HG03520 (cell line): ENCODE results near the gene UNC5C.

Experiments used
- ATAC-seq: cut with Tn5 transposase; IDR thresholded peaks from one replicate; pipeline ENCODE4 v1.9.1; 2021; ENCODE audit warnings: mild to moderate bottlenecking, moderate library complexity; ENCODE audit not compliant: unreplicated experiment

Gene UNC5C

DNA sequence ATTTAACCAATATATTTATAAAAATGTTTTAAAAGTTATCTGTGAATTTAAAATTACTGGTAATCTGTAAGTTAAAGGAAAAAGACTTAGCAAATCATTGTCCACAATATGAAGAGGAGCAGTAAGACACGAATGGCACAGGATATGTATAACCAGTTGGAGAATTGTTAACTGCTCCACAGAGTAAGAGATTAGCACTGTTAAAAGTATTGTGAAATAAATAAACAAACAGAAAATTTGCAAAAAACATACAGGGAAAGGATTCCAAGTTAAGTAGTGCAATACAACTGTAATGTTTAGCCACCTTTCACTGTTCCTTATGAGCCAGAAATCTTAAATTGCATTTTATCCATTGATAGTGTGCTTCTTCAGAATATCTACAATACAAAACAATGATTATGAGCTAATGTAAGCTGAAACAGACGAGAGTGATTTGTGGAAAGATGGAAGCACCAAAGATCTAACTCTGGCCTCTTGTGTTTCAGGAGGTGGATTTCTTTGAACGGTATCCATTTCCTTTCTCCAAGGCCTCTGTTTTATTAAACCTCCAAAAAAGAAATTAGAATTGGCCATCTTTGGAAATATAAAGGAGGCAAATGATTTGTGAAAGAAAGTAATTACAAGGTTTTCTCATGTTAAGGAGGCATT is 188.4 kb downstream of the UNC5C start:
- no peak for ATAC-seq

DNA sequence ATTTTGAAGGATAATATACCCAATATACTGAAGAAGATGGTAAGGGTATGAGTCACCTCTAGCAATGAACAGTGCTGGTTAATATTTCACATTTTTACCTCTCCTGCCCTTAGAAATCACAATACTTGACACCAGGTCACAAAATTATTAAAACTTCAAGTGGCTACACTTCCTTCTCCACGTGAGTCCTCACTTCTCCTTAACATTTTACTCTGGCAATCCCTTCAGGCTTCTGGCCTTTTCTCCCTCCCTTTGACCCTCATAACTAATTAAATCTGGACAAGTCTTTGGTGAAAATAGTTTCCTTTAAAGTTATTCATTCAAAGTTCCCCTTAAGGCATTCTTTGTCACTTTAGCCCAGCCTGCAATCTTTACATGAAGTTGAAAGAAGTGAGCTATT is 190.4 kb downstream of the UNC5C start:
- no peak for ATAC-seq

DNA sequence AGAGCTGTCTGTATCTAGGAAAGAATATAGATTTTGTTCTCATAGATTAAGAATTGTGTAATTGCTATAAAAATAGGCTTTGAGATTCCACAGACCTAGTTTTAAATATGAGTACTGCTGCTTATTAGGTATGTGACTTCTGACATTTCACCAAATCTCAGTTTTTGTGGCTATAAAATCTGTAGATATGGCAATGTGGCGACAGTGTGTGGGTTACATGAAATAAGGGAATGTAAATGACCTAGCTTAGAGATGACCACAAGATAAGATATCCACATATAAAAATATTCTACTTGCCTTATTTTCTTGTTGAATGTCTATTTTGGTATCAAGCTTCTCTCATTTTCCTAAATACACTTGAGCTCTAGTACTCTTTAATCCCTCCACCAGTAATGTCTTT is 193.8 kb downstream of the UNC5C start:
- ATAC-seq = no peak

DNA sequence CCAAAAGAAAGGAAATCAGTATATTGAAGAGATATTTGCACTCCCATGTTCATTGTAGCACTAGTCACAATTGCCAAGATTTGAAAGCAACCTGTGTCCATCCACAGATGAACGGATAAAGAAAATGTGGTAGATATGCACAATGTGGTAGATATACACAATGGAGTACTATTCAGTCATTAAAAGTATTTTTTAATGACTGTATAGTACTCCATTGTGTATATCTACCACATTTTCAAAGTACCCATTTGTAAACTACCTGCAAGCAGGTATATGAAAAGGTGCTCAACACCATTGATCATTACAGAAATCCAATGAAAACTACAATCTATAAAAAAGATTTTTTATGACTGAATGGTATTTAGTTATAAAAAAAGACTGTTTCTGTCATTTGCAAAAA is 200.4 kb downstream of the UNC5C start:
- ATAC-seq = no peak

DNA sequence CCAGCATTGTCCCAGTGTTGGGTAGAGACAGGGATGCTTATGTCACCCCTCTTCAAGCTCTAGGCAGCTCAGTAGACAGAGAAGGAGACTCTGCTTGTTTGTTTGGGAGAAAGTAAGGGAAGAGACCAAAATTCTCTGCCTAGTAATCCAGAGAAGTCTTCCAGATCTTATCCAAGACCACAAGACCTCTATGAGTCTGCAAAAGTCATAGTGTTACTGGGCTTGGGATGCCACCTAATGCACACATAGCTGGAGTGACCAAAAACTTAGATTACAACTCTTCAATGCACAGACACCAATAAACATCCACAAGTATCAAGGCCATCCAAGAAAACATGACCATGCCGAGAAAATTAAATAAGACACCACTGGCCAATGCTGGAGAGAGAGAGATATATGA is 205.5 kb downstream of the UNC5C start:
- ATAC-seq = no peak

DNA sequence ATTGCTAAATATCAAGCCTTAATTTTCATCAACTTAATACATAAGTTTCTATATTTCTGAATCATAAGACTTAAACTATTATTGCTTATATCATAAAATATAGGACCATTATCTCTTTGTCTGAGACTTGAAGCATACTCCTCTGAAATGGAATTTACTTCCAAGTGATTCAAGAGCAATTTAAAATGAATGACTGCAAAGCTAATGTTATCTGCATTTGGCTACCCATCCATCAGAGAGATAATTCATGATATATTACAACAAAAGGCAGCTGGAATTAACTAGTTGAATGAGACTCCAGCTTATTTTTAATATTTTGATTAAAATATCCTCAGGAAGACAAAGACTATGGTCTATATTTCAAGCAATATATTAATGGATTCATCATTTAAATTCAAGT is 208.6 kb downstream of the UNC5C start:
- no peak for ATAC-seq

DNA sequence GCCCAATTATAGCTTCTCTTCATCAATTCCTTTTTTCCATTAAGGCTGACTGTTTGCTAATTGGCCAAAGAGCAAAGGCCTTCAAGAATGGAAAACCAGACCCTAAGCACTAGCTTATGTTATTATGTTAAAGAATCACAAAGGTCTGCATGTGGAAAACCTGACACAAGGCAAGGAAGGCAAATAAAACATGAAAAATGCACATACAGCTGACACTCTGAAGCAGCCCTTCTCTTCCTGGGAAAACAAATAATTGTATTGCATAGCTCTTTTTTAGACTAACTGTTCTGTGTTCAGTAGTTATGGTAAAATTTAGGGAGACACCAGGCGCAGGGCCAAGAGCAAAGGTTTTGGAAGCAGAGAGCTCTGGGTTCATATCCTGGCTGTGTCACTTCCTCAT is 223.1 kb downstream of the UNC5C start:
- ATAC-seq = no peak

DNA sequence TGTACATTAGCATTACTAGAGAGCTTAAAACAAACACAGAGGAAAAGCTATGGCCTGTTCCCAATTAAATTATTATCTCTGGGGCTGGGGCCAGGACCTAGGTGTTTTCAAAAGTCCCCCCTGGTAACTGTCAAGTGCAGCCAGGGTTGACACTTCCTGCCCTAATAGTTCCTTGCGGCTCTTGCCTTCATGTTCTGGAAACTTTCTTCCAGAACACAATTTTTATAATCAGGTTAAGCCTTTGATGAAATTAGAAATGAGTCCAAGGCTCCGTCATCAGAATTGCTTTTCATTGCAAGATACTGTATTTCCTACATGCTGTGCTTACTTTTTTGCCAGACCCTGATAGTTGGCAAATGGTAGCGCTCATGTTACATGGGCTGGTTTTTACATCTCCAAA is 229.6 kb downstream of the UNC5C start:
- ATAC-seq = no peak

DNA sequence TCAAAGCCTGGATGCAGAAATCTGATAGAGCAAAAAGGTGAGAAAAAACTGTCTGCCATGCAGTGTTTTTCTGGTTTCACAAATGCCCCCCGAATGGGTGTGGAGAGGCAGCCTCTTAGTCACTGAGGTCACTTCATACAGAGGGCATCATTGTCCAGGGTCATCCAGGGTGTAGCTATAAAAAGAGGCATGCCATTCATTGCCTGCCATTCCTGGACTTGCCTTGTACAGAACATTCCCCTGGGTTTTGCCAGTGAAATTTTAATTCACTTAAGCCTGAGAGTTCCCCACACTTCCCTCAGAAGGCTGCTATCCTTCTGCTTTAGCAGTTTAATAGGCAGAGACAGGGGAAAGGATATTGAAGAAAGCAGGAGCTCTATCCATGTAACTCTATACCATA is 230.3 kb downstream of the UNC5C start:
- ATAC-seq = no peak

DNA sequence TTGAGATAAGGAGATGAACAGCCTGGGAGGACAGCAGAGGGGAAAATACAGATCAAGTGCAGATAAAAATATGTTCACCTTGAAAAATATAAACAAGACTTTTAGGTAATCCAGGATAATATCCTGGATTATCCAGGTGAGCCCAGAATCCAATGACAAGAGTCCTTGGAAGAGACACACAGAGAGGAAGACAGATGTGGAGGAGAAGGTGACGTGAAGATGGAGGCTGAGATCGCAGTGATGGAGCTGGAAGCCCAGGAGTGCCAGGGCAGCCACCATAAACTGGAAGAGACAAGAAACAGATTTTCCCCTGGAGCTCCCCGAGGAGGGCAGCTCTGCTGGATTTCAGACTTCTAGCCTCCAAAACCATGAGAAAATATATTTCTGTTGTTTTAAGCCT is 230.7 kb downstream of the UNC5C start:
- ATAC-seq = no peak

DNA sequence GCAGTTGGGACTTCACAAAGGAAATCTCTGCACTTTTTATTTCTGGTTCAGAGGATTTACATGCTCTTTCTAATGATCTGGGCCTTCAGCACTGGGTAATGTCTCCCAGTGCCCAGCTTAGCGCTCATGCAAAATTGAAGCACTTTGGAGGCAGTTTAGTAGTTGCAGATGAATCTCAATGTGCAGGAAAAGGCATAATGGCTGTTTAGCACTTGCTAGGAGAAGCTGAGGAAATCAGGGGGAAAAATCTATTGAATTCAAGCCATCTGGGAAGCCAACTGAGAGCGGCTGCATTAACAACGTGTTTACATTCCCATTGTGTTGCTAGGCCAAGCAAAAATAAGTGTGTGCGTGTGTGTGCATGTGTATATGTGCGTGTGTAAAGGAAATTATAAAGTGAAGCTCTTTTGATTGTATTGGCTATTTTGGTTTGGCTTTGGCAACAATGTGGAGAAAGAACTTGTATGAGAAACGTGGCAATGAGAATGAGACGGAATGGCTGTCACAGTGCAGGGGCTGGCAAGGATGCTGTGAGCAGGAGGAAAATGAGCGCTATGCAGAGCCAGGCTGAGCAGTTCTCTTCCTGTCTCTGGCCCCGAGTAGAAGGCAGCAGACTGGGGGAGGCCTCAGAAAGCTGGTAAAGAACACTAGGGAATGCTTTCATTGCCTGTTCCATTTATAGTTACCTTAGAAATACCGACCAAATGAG is 231.5 kb downstream of the UNC5C start:
- no peak for ATAC-seq

DNA sequence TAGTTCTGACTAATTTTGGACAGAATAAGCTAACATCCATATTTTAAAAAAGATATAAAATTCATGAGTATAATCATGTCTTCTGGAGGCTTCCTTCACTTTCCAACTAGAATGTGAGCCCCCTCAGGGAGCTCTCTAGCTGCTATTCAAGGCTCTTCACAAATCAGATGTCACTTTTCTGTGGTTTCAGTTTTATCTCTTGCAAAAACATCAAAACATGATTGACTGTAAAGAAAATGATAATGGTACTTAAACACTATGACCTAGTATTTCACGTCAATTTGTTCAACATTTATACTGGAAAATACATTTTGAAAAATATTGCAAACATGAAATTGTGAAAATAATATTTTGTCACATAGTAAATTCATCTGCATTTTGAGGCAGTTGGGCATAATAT is 234.2 kb downstream of the UNC5C start:
- ATAC-seq = no peak

DNA sequence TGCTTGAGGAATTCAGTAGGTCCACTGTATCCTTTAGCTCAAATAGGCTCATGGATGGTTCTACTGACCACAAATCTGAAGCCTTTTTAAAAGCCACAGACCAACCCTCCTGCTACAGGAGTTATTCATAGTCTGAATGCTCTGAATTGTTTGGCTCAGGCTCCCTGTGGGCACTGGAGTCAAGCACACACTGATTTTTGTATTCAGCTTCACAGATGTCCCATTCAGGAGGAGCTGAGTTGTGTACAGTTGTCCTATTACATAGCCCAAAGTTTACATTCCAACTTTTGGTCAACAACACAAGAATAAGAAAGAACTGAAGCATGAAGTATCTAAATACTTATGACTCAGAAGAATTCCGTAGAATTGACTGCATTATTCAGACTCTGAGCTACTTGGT is 243.9 kb downstream of the UNC5C start:
- no peak for ATAC-seq

DNA sequence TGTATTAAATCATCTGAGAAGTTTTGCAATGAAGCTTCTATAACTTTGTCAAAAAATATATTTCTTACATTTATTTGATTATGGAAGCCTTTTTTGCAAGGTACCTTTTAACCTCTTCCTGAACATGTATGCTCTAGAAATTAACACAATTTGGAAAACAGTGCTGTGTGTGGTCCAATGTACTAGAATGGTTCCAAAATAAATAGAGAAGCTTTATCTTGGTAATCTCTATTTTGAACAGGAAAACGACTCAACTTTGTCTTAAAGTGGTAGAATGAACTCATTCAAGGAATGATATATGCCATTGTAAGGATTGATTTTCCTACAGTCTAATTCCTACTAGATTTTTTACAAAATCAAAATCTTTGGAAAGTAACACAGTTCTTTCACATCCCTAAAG is 248.5 kb downstream of the UNC5C start:
- ATAC-seq = no peak

DNA sequence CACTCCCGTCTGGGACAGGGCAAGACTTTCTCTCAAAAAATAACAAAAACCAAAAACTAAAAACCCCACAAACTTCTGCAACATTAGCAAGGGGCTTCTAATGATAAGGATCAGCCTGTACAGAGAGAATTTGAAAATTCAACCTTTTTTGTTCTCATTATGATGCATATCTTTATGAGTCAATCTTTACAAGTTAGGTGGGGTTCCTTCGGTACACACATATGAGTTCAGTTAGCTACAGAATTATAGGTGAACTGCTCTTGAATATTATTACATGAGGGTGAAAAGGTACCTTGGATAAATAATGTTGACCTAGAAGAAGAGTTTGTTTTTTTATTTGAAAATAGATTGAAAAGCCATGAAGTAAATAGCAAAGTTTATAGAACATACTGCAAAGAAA is 252.7 kb downstream of the UNC5C start:
- ATAC-seq = no peak

DNA sequence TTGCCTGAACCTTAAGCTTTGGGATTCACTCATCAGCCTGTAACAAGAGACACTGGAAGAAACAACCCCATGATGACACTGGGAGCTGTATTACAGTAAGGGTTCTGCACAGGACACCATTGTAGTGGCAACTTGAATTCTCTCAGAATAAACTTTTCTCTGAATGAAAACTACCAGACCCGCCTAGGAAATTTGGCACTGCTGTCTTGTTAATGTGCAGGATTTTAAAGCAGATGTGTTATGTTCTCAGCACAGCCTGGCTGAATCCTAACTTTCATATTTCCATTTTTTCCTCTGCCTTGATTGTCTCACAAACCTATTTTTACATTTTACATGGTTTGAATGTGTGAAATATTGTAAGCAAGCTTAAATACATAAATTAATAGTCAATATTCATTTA is 253.6 kb downstream of the UNC5C start:
- no peak for ATAC-seq

DNA sequence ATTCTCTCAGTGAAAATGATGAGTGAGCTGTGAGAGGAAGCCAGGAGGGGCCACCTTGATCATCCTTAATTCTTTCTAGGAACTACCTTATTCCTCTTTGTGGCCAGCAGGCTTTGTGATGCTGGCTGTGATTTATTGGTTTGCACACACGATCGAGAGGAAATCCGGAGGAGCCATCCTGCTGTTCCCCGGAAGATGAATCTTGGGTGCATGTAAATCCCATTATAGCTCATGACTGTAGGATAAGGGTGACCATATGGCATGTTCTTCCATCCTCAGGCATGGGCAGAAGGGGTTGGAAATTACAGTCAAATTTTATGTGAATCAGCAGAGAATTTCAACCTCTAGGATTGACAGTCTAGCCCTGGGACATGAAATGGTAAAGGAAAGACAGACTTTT is 254.5 kb downstream of the UNC5C start:
- ATAC-seq = no peak

DNA sequence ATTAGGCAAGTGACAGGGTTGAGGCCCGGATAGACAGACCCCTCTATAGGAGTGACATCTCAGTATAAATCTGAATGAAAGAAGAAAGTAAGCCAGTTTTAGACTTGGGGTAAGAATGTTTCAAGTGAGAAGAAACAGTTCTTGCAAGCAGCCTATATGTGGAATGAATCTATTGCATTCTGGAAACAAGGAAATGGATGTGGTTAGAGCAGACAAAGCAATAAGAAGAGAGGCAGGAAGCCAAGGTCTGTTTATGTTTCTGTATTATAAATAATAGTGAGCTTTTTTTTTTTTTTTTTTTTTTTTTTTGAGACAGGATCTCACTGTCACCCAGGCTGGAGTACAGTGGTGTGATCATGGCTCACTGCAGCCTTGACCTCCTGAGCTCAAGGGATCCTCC is 255.8 kb downstream of the UNC5C start:
- ATAC-seq = no peak

DNA sequence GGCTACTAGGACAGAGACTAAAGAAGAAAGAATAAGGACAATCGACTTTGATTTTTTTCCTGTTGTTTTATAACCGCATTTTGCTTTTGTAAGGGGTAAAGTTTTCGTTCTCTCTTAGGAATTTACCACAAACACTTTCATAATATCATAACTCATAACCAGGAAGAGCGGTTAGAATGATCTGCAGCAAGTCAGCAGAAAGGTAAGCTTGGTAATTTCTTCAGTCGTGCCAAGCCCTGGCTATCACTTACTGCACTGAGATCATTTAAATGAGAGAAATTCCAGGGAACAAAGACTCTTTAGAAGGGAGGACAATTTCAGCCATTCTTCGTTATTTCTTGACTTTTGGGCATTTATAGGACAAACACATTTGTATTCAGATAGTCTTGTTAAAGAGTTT is 258.1 kb downstream of the UNC5C start:
- no peak for ATAC-seq

DNA sequence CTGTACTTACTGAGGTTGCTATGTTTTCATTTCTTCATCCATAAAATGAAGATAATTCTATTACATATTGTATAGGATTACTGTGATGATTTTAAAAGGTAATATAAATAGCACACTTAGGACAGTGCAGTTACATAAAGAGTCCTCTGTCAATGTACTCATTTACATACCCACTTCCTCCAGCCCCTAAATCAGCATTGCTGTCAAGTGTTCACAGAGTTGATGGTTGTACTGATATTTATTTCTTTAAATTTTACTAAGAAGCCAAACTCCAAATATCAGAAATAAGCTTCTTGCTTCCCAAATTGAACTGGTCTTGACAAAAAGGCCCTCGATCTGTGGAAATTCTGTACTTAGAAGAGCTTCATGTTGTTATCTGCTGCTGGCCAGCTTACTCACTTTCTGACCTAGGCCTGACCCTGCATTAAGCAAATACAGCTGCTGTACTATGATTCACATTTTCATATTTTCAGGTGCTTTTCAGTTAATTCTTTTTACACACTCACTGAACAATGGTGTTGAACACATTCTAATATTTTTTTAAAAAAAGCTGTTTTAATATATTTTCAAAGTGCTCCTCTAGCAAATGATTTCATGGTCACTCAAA is 259.6 kb downstream of the UNC5C start:
- no peak for ATAC-seq

DNA sequence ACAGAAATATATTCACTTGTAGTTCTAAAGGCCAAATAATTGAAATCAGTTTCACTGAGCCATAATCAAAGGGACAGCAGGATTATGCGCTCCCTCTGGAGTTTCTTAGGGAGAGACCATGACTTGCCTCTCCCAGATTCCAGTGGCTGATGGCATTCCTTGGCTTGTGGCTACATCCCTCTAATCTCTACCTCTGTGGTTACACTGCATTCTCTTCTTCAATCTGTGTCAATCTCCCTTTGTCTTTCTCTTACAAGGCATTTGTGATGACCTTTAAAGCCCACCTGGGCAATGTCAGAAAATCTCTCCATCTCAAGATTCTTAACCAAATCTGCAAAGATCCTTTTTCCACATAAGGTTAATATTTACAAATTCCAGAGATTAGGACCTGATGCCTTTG is 260.2 kb downstream of the UNC5C start:
- ATAC-seq = no peak

DNA sequence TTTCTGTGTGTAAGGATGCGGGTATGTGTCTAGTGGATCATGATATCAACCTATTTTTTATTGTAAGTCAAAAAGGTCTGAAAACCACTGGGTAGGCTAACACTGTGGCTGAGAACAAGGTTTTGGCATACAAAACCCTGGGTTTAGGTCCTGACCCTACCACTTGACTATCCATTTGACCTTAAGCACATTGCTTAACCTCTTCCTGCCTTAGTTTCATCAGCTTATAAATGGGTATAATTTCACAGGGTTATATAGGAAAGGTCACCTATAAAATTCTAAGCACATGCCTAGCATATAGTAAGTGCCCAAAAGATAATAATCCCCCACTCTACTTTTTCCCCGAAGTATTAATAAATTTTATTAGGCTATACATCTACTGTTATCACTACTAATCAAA is 263.0 kb downstream of the UNC5C start:
- ATAC-seq = no peak

DNA sequence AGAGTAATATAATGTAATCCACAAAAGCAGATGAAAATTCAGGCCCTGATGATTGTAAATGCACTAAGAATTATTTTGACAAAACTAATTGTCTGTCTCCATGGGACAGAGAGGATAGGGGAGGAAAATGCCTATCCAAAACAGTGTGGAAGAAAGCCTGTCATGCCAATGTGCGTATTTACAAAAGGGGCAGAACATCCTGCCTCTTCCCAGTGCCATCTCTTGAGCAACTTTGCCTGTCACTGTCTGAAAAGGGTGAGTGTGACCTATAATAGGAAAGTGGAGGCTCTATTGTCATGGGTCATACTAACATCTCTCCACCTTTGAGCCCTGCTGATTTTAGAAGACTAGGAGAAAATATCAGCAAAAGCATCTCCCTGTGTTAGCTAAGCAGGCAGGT is 264.1 kb downstream of the UNC5C start:
- no peak for ATAC-seq
